CD4-positive, alpha-beta T cell (primary cell): ENCODE results near the gene LINC00632. TPM values are rescaled to one million over a fixed set of nuclear protein-coding genes. Genes with fewer than 3 reads are reported as not detected.

ENCODE experiments used
- ATAC-seq: fragments of 200-7000 bp; cut with Tn5 transposase; one replicate; pipeline ENCODE4 v1.10.0; 2022; ENCODE audit warnings: mild to moderate bottlenecking; ENCODE audit not compliant: poor library complexity
- CTCF ChIA-PET: fragments of 350-600 bp; sonication (Branson Sonifier 250); formaldehyde crosslinking; loops from one replicate; lab custom pipeline; 2021; ENCODE audit warnings: antibody characterized with exemption, inconsistent platforms; lab: Charles Lee
- POLR2A ChIA-PET: fragments of 350-600 bp; sonication (Branson Sonifier 250); formaldehyde crosslinking; loops from one replicate; lab custom pipeline; 2021; ENCODE audit warnings: antibody characterized with exemption, inconsistent platforms; lab: Charles Lee
- DNase-seq, 14 experiments: peaks; one replicate each; pipeline ENCODE4 v3.0.0-alpha.2; 2013 to 2020; ENCODE audit warnings: mixed read lengths in 2 of 14
- H3K27ac ChIP-seq, 2 donors: one replicate each; pipeline versions ENCODE4 v1.5.1 to v1.7.0; 2013; ENCODE audit warnings: low read length in 2 of 2, low read depth in 1 of 2, mild to moderate bottlenecking in 1 of 2
- H3K27me3 ChIP-seq, 2 experiments: 1 replicate in 1 of 2; 2 replicates in 1 of 2; pipeline versions ENCODE4 v1.6.1 to v1.7.0; 2013; ENCODE audit warnings: low read length in 2 of 2, control low read depth in 1 of 2, mild to moderate bottlenecking in 1 of 2, moderate library complexity in 1 of 2; ENCODE audit not compliant: insufficient read depth in 2 of 2, control insufficient read depth in 1 of 2
- H3K36me3 ChIP-seq: one replicate; pipeline ENCODE4 v1.6.1; 2013; ENCODE audit warnings: low read length, control low read depth; ENCODE audit not compliant: insufficient read depth
- H3K4me1 ChIP-seq: one replicate; pipeline ENCODE4 v1.6.1; 2013; ENCODE audit warnings: low read length, control low read depth; ENCODE audit not compliant: insufficient read depth
- H3K4me3 ChIP-seq: one replicate; pipeline ENCODE4 v1.5.1; 2013; ENCODE audit warnings: mild to moderate bottlenecking, low read length, moderate library complexity
- H3K9me3 ChIP-seq, 2 experiments: 1 replicate in 1 of 2; 2 replicates in 1 of 2; pipeline versions ENCODE4 v1.6.1 to v1.7.0; 2013; ENCODE audit warnings: low read length in 2 of 2, mild to moderate bottlenecking in 2 of 2, control low read depth in 1 of 2, moderate library complexity in 1 of 2; ENCODE audit not compliant: control insufficient read depth in 1 of 2, insufficient read depth in 1 of 2
- H3K27ac Mint-ChIP-seq: one replicate; pipeline ENCODE4 v1.8.0; 2020; ENCODE audit warnings: mixed read lengths
- H3K27me3 Mint-ChIP-seq: one replicate; pipeline ENCODE4 v1.8.0; 2021; ENCODE audit warnings: mixed read lengths
- H3K36me3 Mint-ChIP-seq: one replicate; pipeline ENCODE4 v1.8.0; 2021; ENCODE audit warnings: low read depth, mixed read lengths
- H3K4me1 Mint-ChIP-seq: one replicate; pipeline ENCODE4 v1.8.0; 2021; ENCODE audit warnings: low read depth, mixed read lengths
- H3K4me3 Mint-ChIP-seq: one replicate; pipeline ENCODE4 v1.8.0; 2020; ENCODE audit warnings: mild to moderate bottlenecking, mixed read lengths
- H3K9me3 Mint-ChIP-seq: one replicate; pipeline ENCODE4 v1.8.0; 2020; ENCODE audit warnings: mixed read lengths
- CTCF ChIP-seq: fragments of 200-600 bp; IDR thresholded peaks from one replicate; pipeline ENCODE4 v1.8.0; 2022; ENCODE audit warnings: antibody characterized with exemption, mild to moderate bottlenecking
- intact Hi-C, 2 experiments: fragments of 100-400 bp; cut with DNase I in 1 of 2; cut with micrococcal nuclease in 1 of 2; formaldehyde crosslinking; loops; one replicate each; pipeline versions ENCODE4 v1.15.1 to v1.9.0; 2023 to 2025; cut with DNase I, micrococcal nuclease
- total RNA-seq, 174 experiments: library from RNA in 2 of 174; stranded (reverse) in 2 of 174; gene quantifications; one replicate each; pipeline ENCODE4 v1.2.3 and lab custom pipeline; 2021 to 2026

LINC00632 gene
- total RNA-seq, 2 experiments from 2014 or later, result 9.4 to 10.8 TPM

GRCh38 chrX:140725500-140725899 lies 15.9 kb downstream of the LINC00632 start:
- Histone ChIP-seq H3K9me3 (peaks cover 0 to 7% of the 10 kb centered on the region in 2 experiments), H3K27me3 (no peaks in the 10 kb centered on the region), H3K4me3 (no peak overlapping the region), H3K36me3 (no peaks in the 10 kb centered on the region), H3K27ac (no peak overlapping the region), H3K4me1 (no peaks in the 10 kb centered on the region)
- Mint-ChIP-seq H3K4me3 (no peak overlapping the region), H3K27ac (no peak overlapping the region), H3K9me3 (no peaks in the 10 kb centered on the region), H3K36me3 (no peaks in the 10 kb centered on the region), H3K4me1 (no peaks in the 10 kb centered on the region), H3K27me3 (no peaks in the 10 kb centered on the region)
- TF ChIP-seq CTCF, result no peak
- CTCF ChIA-PET, result no interaction called here
- POLR2A ChIA-PET, result no interaction called here
- DNase-seq, result no peak
- ATAC-seq, result no peak
- intact Hi-C loops, result no loop called here

- H3K36me3 Mint-ChIP-seq, result no peaks in the 10 kb centered on the region
- intact Hi-C loops, result loop anchor here (5.0 to 10.0 kb wide), 2 partner anchors 162 to 679 kb away; no protein-coding TSS in a partner anchor
- Histone ChIP-seq H3K4me1 (no peaks in the 10 kb centered on the region), H3K27ac (no peak overlapping the region), H3K27me3 (no peaks in the 10 kb centered on the region), H3K36me3 (no peaks in the 10 kb centered on the region), H3K9me3 (no peaks in the 10 kb centered on the region), H3K4me3 (no peak overlapping the region)
- no peaks in the 10 kb centered on the region for H3K9me3 Mint-ChIP-seq
- peak; percentile 58 for TF ChIP-seq CTCF
- no peak overlapping the region for H3K27ac Mint-ChIP-seq
- no peak for ATAC-seq
- DNase-seq, result peak in 4 of 14 experiments; percentile 11 to 35 (median 28)
- no peaks in the 10 kb centered on the region for H3K27me3 Mint-ChIP-seq
- CTCF ChIA-PET, result no interaction called here
- POLR2A ChIA-PET, result no interaction called here
- H3K4me1 Mint-ChIP-seq, result no peaks in the 10 kb centered on the region
- H3K4me3 Mint-ChIP-seq, result no peak overlapping the region
These were observed 24.3 kb downstream of the LINC00632 start for GRCh38 chrX:140733766-140734342.

GRCh38 chrX:140744085-140744484 lies 34.5 kb downstream of the LINC00632 start:
- Histone ChIP-seq H3K27ac (no peak overlapping the region), H3K4me1 (no peaks in the 10 kb centered on the region), H3K36me3 (no peaks in the 10 kb centered on the region), H3K9me3 (no peaks in the 10 kb centered on the region), H3K27me3 (no peaks in the 10 kb centered on the region), H3K4me3 (no peak overlapping the region)
- CTCF ChIA-PET, result interaction anchor here (1.2 kb wide), 1 partner anchor 22 kb away, joined by 3 read pairs; no protein-coding TSS in a partner anchor
- TF ChIP-seq CTCF, result no peak
- POLR2A ChIA-PET, result interaction anchor here (1.1 kb wide), 1 partner anchor 9 kb away, joined by 3 read pairs; no protein-coding TSS in a partner anchor
- Mint-ChIP-seq H3K36me3 (no peaks in the 10 kb centered on the region), H3K27ac (no peak overlapping the region), H3K9me3 (no peaks in the 10 kb centered on the region), H3K4me1 (peaks cover 9% of the 10 kb centered on the region), H3K4me3 (no peak overlapping the region), H3K27me3 (no peaks in the 10 kb centered on the region)
- intact Hi-C loops, result no loop called here
- ATAC-seq (peak; percentile 56), DNase-seq (peak in 3 of 14 experiments; percentile 24 to 47 (median 34))
